T-cell (primary cell): Measurements from ENCODE around the gene SDSL. TPM values are rescaled to one million over a fixed set of nuclear protein-coding genes. Genes with fewer than 3 reads are reported as not detected.

Experiments used
- ATAC-seq, 4 experiments: fragments of 200-7000 bp in 3 of 4; fragments of 150-1000 bp in 1 of 4; cut with Tn5 transposase; replicated peaks in 1 of 4; 1 replicate in 3 of 4; 2 replicates in 1 of 4; pipeline ENCODE4 v1.10.0; 2021; ENCODE audit warnings: moderate library complexity in 3 of 4, mild to moderate bottlenecking in 2 of 4, moderate number of reproducible peaks in 1 of 4
- CTCF ChIA-PET, 2 donors: fragments of 300-600 bp; sonication (Branson Sonifier 250); formaldehyde crosslinking; loops; one replicate each; lab custom pipeline; 2022; ENCODE audit warnings: antibody characterized with exemption in 2 of 2; lab: Charles Lee
- POLR2A ChIA-PET, 2 donors: fragments of 300-600 bp; sonication (Branson Sonifier 250); formaldehyde crosslinking; loops; one replicate each; lab custom pipeline; 2022; ENCODE audit warnings: antibody characterized with exemption in 2 of 2; lab: Charles Lee
- DNase-seq, 35 experiments: peaks; one replicate each; pipeline versions ENCODE4 v3.0.0 to v3.0.0-alpha.2; 2013 to 2023
- H3K27ac ChIP-seq: one replicate; pipeline ENCODE4 v1.5.1; 2013; ENCODE audit warnings: low read length
- H3K27me3 ChIP-seq, 2 experiments: replicated peaks in 1 of 2; 1 replicate in 1 of 2; 2 replicates in 1 of 2; pipeline versions ENCODE4 v1.6.1 to v1.7.0; 2013; ENCODE audit warnings: low read length in 1 of 2, mixed read lengths in 1 of 2; ENCODE audit not compliant: control insufficient read depth in 2 of 2, insufficient read depth in 2 of 2; ENCODE audit errors: extremely low read depth in 1 of 2
- H3K36me3 ChIP-seq, 2 donors: 1 replicate in 1 of 2; 2 replicates in 1 of 2; pipeline versions ENCODE4 v1.6.1 to v1.7.0; 2013; ENCODE audit warnings: low read length in 1 of 2; ENCODE audit not compliant: control insufficient read depth in 2 of 2, insufficient read depth in 1 of 2; ENCODE audit errors: extremely low read depth in 1 of 2
- H3K4me1 ChIP-seq, 2 experiments: 1 replicate in 1 of 2; 2 replicates in 1 of 2; pipeline versions ENCODE4 v1.6.1 to v1.7.0; 2013; ENCODE audit warnings: low read length in 2 of 2, mixed read lengths in 1 of 2; ENCODE audit not compliant: insufficient read depth in 2 of 2, control insufficient read depth in 1 of 2; ENCODE audit errors: extremely low read depth in 1 of 2
- H3K4me3 ChIP-seq, 2 donors: 1 replicate in 1 of 2; 2 replicates in 1 of 2; pipeline versions ENCODE4 v1.5.1 to v1.7.0; 2013; ENCODE audit warnings: mild to moderate bottlenecking in 2 of 2, low read length in 1 of 2, moderate library complexity in 1 of 2; ENCODE audit not compliant: control insufficient read depth in 1 of 2; ENCODE audit errors: extremely low read depth in 1 of 2
- H3K9me3 ChIP-seq: 2 replicates; pipeline ENCODE4 v1.7.0; 2013
- H3K27ac Mint-ChIP-seq, 2 donors: one replicate each; pipeline ENCODE4 v1.8.0; 2020 to 2021; ENCODE audit warnings: mild to moderate bottlenecking in 2 of 2, mixed read lengths in 2 of 2
- H3K27me3 Mint-ChIP-seq, 2 donors: one replicate each; pipeline ENCODE4 v1.8.0; 2021 to 2022; ENCODE audit warnings: mixed read lengths in 2 of 2
- H3K36me3 Mint-ChIP-seq: one replicate; pipeline ENCODE4 v1.8.0; 2021; ENCODE audit warnings: mixed read lengths
- H3K4me1 Mint-ChIP-seq, 3 donors: one replicate each; pipeline ENCODE4 v1.8.0; 2020 to 2022; ENCODE audit warnings: mixed read lengths in 3 of 3, mild to moderate bottlenecking in 1 of 3
- H3K4me3 Mint-ChIP-seq, 3 donors: one replicate each; pipeline ENCODE4 v1.8.0; 2020 to 2022; ENCODE audit warnings: mild to moderate bottlenecking in 3 of 3, mixed read lengths in 3 of 3, moderate library complexity in 3 of 3
- H3K9me3 Mint-ChIP-seq, 3 donors: one replicate each; pipeline ENCODE4 v1.8.0; 2020 to 2022; ENCODE audit warnings: mixed read lengths in 3 of 3
- WGBS: methylation state at CpG from one replicate; pipeline ENCODE4 v1.1.5; 2013; ENCODE audit warnings: missing lambda C conversion rate; ENCODE audit not compliant: insufficient coverage; 5-methylcytosine and 5-hydroxymethylcytosine counted together
- total RNA-seq, 35 experiments: library from RNA in 6 of 35; stranded (reverse) in 6 of 35; fragments of 120-200 nt in 1 of 35; gene quantifications; one replicate each; pipeline versions ENCODE4 v1.2.1 to v1.2.4 and lab custom pipeline; 2013 to 2026

Gene SDSL
- total RNA-seq, 5 donors from 2014 or later (not counting 1 experiment from before 2014, with no cell fraction given), result 0.19 to 2.3 (median 0.44) TPM; not detected in 1

- DNase-seq (no peak), ATAC-seq (no peak)
- peaks cover 9 to 63% of the 10 kb centered on the region in 2 experiments for H3K27me3 ChIP-seq
- ChIA-PET POLR2A (no interaction called here), CTCF (interaction anchor here in 1 of 2 donors (0.6 to 0.7 kb wide), 2 partner anchors 62 to 141 kb away, joined by 5 to 7 read pairs; no protein-coding TSS in a partner anchor)
- H3K9me3 ChIP-seq, result no peaks in the 10 kb centered on the region
- peaks cover 0 to 28% of the 10 kb centered on the region in 2 experiments for H3K4me1 ChIP-seq
- Mint-ChIP-seq H3K36me3 (no peaks in the 10 kb centered on the region), H3K27me3 (peaks cover 44 to 70% of the 10 kb centered on the region in 2 donors), H3K4me3 (no peak overlapping the region), H3K27ac (no peak overlapping the region), H3K9me3 (no peaks in the 10 kb centered on the region), H3K4me1 (peaks cover 18 to 23% (median 18%) of the 10 kb centered on the region in 3 donors)
- no peaks in the 10 kb centered on the region for H3K36me3 ChIP-seq
- WGBS, result 43% methylated on average over 2 of the region's 4 CpGs
- no peak overlapping the region for H3K27ac ChIP-seq
- H3K4me3 ChIP-seq, result no peak overlapping the region
Observed at GRCh38 chr12:113459981-113460380, 37.8 kb downstream of the SDSL start.

- Histone ChIP-seq H3K36me3 (no peaks in the 10 kb centered on the region), H3K9me3 (no peaks in the 10 kb centered on the region), H3K4me3 (no peak overlapping the region), H3K27ac (no peak overlapping the region), H3K4me1 (peaks cover 0 to 36% of the 10 kb centered on the region in 2 experiments), H3K27me3 (peaks cover 10 to 69% of the 10 kb centered on the region in 2 experiments)
- POLR2A ChIA-PET, result no interaction called here
- Mint-ChIP-seq H3K36me3 (no peaks in the 10 kb centered on the region), H3K27ac (no peak overlapping the region), H3K4me1 (peaks cover 18 to 29% (median 23%) of the 10 kb centered on the region in 3 donors), H3K4me3 (peak overlapping the region in 1 of 3 donors; percentile 73), H3K27me3 (peaks cover 48 to 73% of the 10 kb centered on the region in 2 donors), H3K9me3 (no peaks in the 10 kb centered on the region)
- no peak for ATAC-seq
- WGBS, result no CpG with 5 or more reads among the region's 5 CpGs
- no peak for DNase-seq
- CTCF ChIA-PET, result no interaction called here
Observed at GRCh38 chr12:113461666-113462065, 39.5 kb downstream of the SDSL start.

- ATAC-seq, result peak; percentile 57 to 78 (median 64)
- CTCF ChIA-PET, result no interaction called here
- H3K4me3 ChIP-seq, result peak overlapping the region; percentile 28 to 39
Observed at GRCh38 chr12:113462117-113462774, 40.1 kb downstream of the SDSL start.

GRCh38 chr12:113462998-113463745, 41.0 kb downstream of the SDSL start:
- Mint-ChIP-seq H3K9me3 (no peaks in the 10 kb centered on the region), H3K4me3 (peak overlapping the region; percentile 47 to 73 (median 64)), H3K27me3 (peaks cover 42 to 73% of the 10 kb centered on the region in 2 donors), H3K27ac (no peak overlapping the region), H3K4me1 (peaks cover 18 to 34% (median 29%) of the 10 kb centered on the region in 3 donors), H3K36me3 (no peaks in the 10 kb centered on the region)
- no peak for DNase-seq
- 6% methylated on average over 91 of the region's 91 CpGs for WGBS
- CTCF ChIA-PET, result no interaction called here
- Histone ChIP-seq H3K27ac (no peak overlapping the region), H3K27me3 (peaks cover 12 to 74% of the 10 kb centered on the region in 2 experiments), H3K9me3 (no peaks in the 10 kb centered on the region), H3K36me3 (no peaks in the 10 kb centered on the region), H3K4me3 (peak overlapping the region in 1 of 2 donors; percentile 23), H3K4me1 (peaks cover 0 to 49% of the 10 kb centered on the region in 2 experiments)
- no peak for ATAC-seq
- POLR2A ChIA-PET, result no interaction called here

More at GRCh38 chr12:113462117-113462774, 40.1 kb downstream of the SDSL start:
- peaks cover 18 to 32% (median 27%) of the 10 kb centered on the region in 3 donors for H3K4me1 Mint-ChIP-seq
- POLR2A ChIA-PET, result no interaction called here
- peak overlapping the region in 1 of 2 donors; percentile 8 for H3K27ac Mint-ChIP-seq
- 1% methylated on average over 19 of the region's 25 CpGs for WGBS
- peak in 34 of 35 experiments; percentile 13 to 76 (median 50) for DNase-seq
- H3K9me3 Mint-ChIP-seq, result no peaks in the 10 kb centered on the region
- no peaks in the 10 kb centered on the region for H3K36me3 Mint-ChIP-seq
- Histone ChIP-seq H3K27ac (no peak overlapping the region), H3K36me3 (no peaks in the 10 kb centered on the region), H3K27me3 (peaks cover 12 to 69% of the 10 kb centered on the region in 2 experiments), H3K4me1 (peaks cover 0 to 40% of the 10 kb centered on the region in 2 experiments), H3K9me3 (no peaks in the 10 kb centered on the region)
- H3K27me3 Mint-ChIP-seq, result peaks cover 47 to 74% of the 10 kb centered on the region in 2 donors
- H3K4me3 Mint-ChIP-seq, result peak overlapping the region; percentile 73 to 79 (median 77)

GRCh38 chr12:113463746-113464451, 41.7 kb downstream of the SDSL start:
- POLR2A ChIA-PET, result no interaction called here
- Mint-ChIP-seq H3K4me1 (peaks cover 18 to 38% (median 32%) of the 10 kb centered on the region in 3 donors), H3K9me3 (no peaks in the 10 kb centered on the region), H3K36me3 (no peaks in the 10 kb centered on the region), H3K4me3 (peak overlapping the region; percentile 47 to 73 (median 64)), H3K27me3 (peaks cover 40 to 70% of the 10 kb centered on the region in 2 donors), H3K27ac (no peak overlapping the region)
- Histone ChIP-seq H3K4me1 (peaks cover 0 to 52% of the 10 kb centered on the region in 2 experiments), H3K36me3 (no peaks in the 10 kb centered on the region), H3K9me3 (no peaks in the 10 kb centered on the region), H3K4me3 (no peak overlapping the region), H3K27me3 (peaks cover 12 to 79% of the 10 kb centered on the region in 2 experiments), H3K27ac (no peak overlapping the region)
- DNase-seq, result no peak
- CTCF ChIA-PET, result no interaction called here
- ATAC-seq, result no peak
- 7% methylated on average over 57 of the region's 57 CpGs for WGBS

GRCh38 chr12:113464452-113464775, 42.2 kb downstream of the SDSL start:
- H3K4me1 Mint-ChIP-seq, result peaks cover 18 to 38% (median 32%) of the 10 kb centered on the region in 3 donors
- no peaks in the 10 kb centered on the region for H3K9me3 Mint-ChIP-seq
- H3K27me3 Mint-ChIP-seq, result peaks cover 40 to 71% of the 10 kb centered on the region in 2 donors
- Histone ChIP-seq H3K4me1 (peaks cover 0 to 52% of the 10 kb centered on the region in 2 experiments), H3K36me3 (no peaks in the 10 kb centered on the region), H3K27me3 (peaks cover 12 to 82% of the 10 kb centered on the region in 2 experiments), H3K4me3 (no peak overlapping the region), H3K27ac (no peak overlapping the region), H3K9me3 (no peaks in the 10 kb centered on the region)
- H3K36me3 Mint-ChIP-seq, result no peaks in the 10 kb centered on the region
- peak overlapping the region in 2 of 3 donors; percentile 17 to 73 for H3K4me3 Mint-ChIP-seq
- WGBS, result 5% methylated on average over 16 of the region's 16 CpGs
- ChIA-PET CTCF (no interaction called here), POLR2A (no interaction called here)
- DNase-seq (no peak), ATAC-seq (no peak)
- no peak overlapping the region for H3K27ac Mint-ChIP-seq
